Measurements from ENCODE around the gene LILRB1. TPM values are rescaled to one million over a fixed set of nuclear protein-coding genes. Genes with fewer than 3 reads are reported as not detected.

Gene LILRB1
- total and polyA plus RNA-seq, 2 of the 13 experiments (the other 11 are each of a cell fraction or from before 2014, with no cell fraction given): not detected

DNA sequence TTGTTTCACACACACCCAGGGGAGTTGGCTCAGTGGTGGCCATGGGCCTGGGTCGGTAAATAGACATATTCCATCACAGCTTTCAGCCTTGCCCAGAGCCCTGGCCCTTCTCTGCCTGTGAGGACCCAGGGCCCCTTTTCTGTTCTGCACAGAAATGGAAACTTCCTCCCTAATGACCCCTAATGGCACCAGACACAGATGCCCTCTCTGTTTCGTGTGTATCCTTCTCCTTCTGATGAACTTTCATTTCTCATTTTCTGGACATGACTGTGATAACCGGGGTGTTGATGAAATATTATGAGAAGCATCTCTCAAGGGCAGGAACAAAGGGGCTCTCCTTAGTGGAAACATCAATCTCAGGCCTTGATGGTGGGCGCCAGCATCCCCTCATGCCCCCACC, 24.1 kb upstream of the LILRB1 start (continued):
- TF ChIP-seq, protein P1, sequence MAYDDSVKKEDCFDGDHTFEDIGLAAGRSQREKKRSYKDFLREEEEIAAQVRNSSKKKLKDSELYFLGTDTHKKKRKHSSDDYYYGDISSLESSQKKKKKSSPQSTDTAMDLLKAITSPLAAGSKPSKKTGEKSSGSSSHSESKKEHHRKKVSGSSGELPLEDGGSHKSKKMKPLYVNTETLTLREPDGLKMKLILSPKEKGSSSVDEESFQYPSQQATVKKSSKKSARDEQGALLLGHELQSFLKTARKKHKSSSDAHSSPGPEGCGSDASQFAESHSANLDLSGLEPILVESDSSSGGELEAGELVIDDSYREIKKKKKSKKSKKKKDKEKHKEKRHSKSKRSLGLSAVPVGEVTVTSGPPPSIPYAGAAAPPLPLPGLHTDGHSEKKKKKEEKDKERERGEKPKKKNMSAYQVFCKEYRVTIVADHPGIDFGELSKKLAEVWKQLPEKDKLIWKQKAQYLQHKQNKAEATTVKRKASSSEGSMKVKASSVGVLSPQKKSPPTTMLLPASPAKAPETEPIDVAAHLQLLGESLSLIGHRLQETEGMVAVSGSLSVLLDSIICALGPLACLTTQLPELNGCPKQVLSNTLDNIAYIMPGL (CRISPR knock-in tag; IDR thresholded peaks at IDR 0.05; ENCODE audit: borderline replicate concordance in 1 of 2, low read depth in 1 of 2): no peak
- no peak for TF ChIP-seq FOXA1 (IDR thresholded peaks at IDR 0.05)
- no peak for TF ChIP-seq FOXA1 (CRISPR knock-in tag; IDR thresholded peaks at IDR 0.05)
- no peak for TF ChIP-seq YEATS4 (CRISPR knock-in tag; IDR thresholded peaks at IDR 0.05; ENCODE audit: borderline replicate concordance)
- no peak for TF ChIP-seq NFE2L1 (CRISPR knock-in tag; IDR thresholded peaks at IDR 0.05; ENCODE audit: borderline replicate concordance)
- TF ChIP-seq, protein P2, sequence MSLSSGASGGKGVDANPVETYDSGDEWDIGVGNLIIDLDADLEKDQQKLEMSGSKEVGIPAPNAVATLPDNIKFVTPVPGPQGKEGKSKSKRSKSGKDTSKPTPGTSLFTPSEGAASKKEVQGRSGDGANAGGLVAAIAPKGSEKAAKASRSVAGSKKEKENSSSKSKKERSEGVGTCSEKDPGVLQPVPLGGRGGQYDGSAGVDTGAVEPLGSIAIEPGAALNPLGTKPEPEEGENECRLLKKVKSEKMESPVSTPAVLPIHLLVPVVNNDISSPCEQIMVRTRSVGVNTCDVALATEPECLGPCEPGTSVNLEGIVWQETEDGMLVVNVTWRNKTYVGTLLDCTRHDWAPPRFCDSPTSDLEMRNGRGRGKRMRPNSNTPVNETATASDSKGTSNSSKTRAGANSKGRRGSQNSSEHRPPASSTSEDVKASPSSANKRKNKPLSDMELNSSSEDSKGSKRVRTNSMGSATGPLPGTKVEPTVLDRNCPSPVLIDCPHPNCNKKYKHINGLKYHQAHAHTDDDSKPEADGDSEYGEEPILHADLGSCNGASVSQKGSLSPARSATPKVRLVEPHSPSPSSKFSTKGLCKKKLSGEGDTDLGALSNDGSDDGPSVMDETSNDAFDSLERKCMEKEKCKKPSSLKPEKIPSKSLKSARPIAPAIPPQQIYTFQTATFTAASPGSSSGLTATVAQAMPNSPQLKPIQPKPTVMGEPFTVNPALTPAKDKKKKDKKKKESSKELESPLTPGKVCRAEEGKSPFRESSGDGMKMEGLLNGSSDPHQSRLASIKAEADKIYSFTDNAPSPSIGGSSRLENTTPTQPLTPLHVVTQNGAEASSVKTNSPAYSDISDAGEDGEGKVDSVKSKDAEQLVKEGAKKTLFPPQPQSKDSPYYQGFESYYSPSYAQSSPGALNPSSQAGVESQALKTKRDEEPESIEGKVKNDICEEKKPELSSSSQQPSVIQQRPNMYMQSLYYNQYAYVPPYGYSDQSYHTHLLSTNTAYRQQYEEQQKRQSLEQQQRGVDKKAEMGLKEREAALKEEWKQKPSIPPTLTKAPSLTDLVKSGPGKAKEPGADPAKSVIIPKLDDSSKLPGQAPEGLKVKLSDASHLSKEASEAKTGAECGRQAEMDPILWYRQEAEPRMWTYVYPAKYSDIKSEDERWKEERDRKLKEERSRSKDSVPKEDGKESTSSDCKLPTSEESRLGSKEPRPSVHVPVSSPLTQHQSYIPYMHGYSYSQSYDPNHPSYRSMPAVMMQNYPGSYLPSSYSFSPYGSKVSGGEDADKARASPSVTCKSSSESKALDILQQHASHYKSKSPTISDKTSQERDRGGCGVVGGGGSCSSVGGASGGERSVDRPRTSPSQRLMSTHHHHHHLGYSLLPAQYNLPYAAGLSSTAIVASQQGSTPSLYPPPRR (CRISPR knock-in tag; IDR thresholded peaks at IDR 0.05; ENCODE audit: borderline replicate concordance): no peak
- TF ChIP-seq, protein P3, sequence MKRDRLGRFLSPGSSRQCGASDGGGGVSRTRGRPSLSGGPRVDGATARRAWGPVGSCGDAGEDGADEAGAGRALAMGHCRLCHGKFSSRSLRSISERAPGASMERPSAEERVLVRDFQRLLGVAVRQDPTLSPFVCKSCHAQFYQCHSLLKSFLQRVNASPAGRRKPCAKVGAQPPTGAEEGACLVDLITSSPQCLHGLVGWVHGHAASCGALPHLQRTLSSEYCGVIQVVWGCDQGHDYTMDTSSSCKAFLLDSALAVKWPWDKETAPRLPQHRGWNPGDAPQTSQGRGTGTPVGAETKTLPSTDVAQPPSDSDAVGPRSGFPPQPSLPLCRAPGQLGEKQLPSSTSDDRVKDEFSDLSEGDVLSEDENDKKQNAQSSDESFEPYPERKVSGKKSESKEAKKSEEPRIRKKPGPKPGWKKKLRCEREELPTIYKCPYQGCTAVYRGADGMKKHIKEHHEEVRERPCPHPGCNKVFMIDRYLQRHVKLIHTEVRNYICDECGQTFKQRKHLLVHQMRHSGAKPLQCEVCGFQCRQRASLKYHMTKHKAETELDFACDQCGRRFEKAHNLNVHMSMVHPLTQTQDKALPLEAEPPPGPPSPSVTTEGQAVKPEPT (CRISPR knock-in tag; IDR thresholded peaks at IDR 0.05; ENCODE audit: low read depth): no peak
- no peak for TF ChIP-seq HMG20B (CRISPR knock-in tag; conservative IDR thresholded peaks at IDR 0.05)
- TF ChIP-seq, protein P4, sequence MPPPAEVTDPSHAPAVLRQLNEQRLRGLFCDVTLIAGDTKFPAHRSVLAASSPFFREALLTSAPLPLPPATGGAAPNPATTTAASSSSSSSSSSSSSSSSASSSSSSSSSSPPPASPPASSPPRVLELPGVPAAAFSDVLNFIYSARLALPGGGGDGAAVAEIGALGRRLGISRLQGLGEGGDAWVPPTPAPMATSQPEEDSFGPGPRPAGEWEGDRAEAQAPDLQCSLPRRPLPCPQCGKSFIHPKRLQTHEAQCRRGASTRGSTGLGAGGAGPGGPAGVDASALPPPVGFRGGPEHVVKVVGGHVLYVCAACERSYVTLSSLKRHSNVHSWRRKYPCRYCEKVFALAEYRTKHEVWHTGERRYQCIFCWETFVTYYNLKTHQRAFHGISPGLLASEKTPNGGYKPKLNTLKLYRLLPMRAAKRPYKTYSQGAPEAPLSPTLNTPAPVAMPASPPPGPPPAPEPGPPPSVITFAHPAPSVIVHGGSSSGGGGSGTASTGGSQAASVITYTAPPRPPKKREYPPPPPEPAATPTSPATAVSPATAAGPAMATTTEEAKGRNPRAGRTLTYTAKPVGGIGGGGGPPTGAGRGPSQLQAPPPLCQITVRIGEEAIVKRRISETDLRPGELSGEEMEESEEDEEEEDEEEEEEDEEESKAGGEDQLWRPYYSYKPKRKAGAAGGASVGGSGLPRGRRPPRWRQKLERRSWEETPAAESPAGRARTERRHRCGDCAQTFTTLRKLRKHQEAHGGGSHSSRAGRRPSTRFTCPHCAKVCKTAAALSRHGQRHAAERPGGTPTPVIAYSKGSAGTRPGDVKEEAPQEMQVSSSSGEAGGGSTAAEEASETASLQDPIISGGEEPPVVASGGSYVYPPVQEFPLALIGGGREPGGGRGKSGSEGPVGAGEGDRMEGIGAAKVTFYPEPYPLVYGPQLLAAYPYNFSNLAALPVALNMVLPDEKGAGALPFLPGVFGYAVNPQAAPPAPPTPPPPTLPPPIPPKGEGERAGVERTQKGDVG (CRISPR knock-in tag; IDR thresholded peaks at IDR 0.05; ENCODE audit: borderline replicate concordance): no peak

All from HepG2 (cell line).